ENCODE measurements around the gene CARMIL3.

DNA sequence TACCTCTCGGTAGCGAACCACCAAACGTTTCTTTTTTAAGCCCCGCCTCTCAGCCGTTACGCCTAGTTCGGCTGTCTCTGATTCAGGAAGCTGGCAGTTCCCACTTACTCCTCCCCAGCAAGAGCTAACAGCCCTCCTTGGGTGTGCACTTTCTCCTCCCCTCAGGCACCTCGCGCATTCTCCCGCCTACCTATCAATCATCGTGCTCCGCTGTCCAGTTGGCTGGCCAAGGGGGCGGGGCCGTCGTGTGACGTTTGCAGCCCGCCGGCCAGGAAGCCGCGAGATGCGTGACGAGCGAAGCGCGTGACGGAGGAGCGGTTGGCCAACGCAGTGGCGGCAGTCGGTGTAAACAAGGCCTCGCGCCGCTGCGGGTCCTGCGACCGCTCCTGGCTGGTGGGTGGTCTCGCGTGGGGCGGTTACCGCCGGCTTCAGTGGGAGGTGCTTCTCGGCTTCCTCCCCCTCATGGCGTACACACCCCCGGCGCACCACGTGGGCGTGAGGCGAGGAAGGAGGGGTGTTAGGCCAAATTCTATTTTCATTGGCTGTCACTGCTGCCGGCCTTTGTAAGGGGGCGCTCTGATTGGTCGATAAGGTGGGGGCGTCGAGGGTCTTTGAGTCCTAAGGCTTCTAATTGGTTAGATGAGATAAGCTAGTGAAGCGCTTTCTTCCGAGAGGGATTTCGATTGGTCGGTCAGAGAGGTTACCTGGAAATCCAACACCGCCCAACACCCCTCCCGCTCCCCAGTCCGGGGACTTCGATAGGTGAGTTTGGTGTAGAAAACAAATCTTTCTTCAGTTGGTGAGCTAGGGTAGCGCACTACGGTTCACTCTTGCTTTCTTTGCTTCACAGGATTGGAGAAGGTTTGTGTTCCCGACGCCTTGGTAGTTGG is 63.0 kb downstream of the CARMIL3 start, which contains the start of the genes DCAF11 and NRL:
- TF ChIP-seq POLR2A (IDR thresholded peaks at IDR 0.05) = peak; percentile 14
- TF ChIP-seq, protein P1, sequence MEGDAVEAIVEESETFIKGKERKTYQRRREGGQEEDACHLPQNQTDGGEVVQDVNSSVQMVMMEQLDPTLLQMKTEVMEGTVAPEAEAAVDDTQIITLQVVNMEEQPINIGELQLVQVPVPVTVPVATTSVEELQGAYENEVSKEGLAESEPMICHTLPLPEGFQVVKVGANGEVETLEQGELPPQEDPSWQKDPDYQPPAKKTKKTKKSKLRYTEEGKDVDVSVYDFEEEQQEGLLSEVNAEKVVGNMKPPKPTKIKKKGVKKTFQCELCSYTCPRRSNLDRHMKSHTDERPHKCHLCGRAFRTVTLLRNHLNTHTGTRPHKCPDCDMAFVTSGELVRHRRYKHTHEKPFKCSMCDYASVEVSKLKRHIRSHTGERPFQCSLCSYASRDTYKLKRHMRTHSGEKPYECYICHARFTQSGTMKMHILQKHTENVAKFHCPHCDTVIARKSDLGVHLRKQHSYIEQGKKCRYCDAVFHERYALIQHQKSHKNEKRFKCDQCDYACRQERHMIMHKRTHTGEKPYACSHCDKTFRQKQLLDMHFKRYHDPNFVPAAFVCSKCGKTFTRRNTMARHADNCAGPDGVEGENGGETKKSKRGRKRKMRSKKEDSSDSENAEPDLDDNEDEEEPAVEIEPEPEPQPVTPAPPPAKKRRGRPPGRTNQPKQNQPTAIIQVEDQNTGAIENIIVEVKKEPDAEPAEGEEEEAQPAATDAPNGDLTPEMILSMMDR (IDR thresholded peaks at IDR 0.05) = no peak
